Caco-2 (cell line): ENCODE data around the gene GALNT12. TPM values are rescaled to one million over a fixed set of nuclear protein-coding genes. Genes with fewer than 3 reads are reported as not detected.

ENCODE experiments used
- BruUV-seq: library from RNA; stranded (reverse); fragments of 400-500 nt; replicated peaks from 2 replicates; lab custom pipeline; 2021; lab: Mats Ljungman, UMichigan
- CTCF ChIA-PET: fragments of 300-600 bp; sonication (Branson Sonifier 250); formaldehyde crosslinking; loops from one replicate; lab custom pipeline; 2022; ENCODE audit warnings: antibody characterized with exemption; lab: Charles Lee
- POLR2A ChIA-PET: fragments of 300-600 bp; sonication (Branson Sonifier 250); formaldehyde crosslinking; loops from one replicate; lab custom pipeline; 2022; ENCODE audit warnings: antibody characterized with exemption; lab: Charles Lee
- DNase-seq, 2 experiments: peaks; one replicate each; pipeline versions ENCODE4 v3.0.0 to v3.0.0-alpha.2; 2020 to 2022
- H3K27me3 ChIP-seq: replicated peaks from 2 replicates; pipeline ENCODE4 v1.6.0; 2011; ENCODE audit warnings: low read length; ENCODE audit not compliant: control insufficient read depth, insufficient read depth
- H3K36me3 ChIP-seq: 2 replicates; pipeline ENCODE4 v1.5.1; 2011; ENCODE audit warnings: low read length; ENCODE audit not compliant: control insufficient read depth, insufficient read depth
- H3K4me1 ChIP-seq: fragments of 250-450 bp; sonication (Bioruptor Pico); 2 replicates; pipeline ENCODE4 v1.5.1; 2020; ENCODE audit warnings: mild to moderate bottlenecking
- H3K4me3 ChIP-seq: 2 replicates; pipeline ENCODE4 v1.5.1; 2011; ENCODE audit warnings: low read depth, mild to moderate bottlenecking, control low read depth, low read length
- H3K9me3 ChIP-seq: fragments of 250-450 bp; sonication (Bioruptor Pico); 2 replicates; pipeline ENCODE4 v1.5.1; 2020; ENCODE audit warnings: mild to moderate bottlenecking, moderate library complexity
- H3K27ac Mint-ChIP-seq: one replicate; pipeline ENCODE4 v1.8.0; 2022; ENCODE audit warnings: mixed read lengths; ENCODE audit not compliant: unreplicated experiment
- H3K27me3 Mint-ChIP-seq: one replicate; pipeline ENCODE4 v1.8.0; 2022; ENCODE audit warnings: mixed read lengths; ENCODE audit not compliant: insufficient read depth, unreplicated experiment
- H3K36me3 Mint-ChIP-seq: one replicate; pipeline ENCODE4 v1.8.0; 2022; ENCODE audit warnings: mild to moderate bottlenecking, mixed read lengths; ENCODE audit not compliant: insufficient read depth, unreplicated experiment
- H3K4me1 Mint-ChIP-seq: one replicate; pipeline ENCODE4 v1.8.0; 2022; ENCODE audit warnings: low read depth, mixed read lengths; ENCODE audit not compliant: unreplicated experiment
- H3K4me3 Mint-ChIP-seq: one replicate; pipeline ENCODE4 v1.8.0; 2022; ENCODE audit warnings: mild to moderate bottlenecking, moderate library complexity, mixed read lengths; ENCODE audit not compliant: unreplicated experiment
- H3K9me3 Mint-ChIP-seq: one replicate; pipeline ENCODE4 v1.8.0; 2022; ENCODE audit warnings: mixed read lengths; ENCODE audit not compliant: unreplicated experiment
- intact Hi-C: fragments of 100-400 bp; cut with micrococcal nuclease; formaldehyde crosslinking; loops from one replicate; pipeline ENCODE4 v1.10.0; 2022; ENCODE audit not compliant: unreplicated experiment
- total RNA-seq: library from RNA; stranded (reverse); gene quantifications from 2 replicates; pipeline ENCODE4 v1.2.3, GENCODE V29; 2022
- TF ChIP-seq, protein P1 (sequence below), 2 experiments: fragments of 200-600 bp in 1 of 2; IDR thresholded peaks; 1 replicate in 1 of 2; 2 replicates in 1 of 2; pipeline versions ENCODE4 v1.5.1 to v1.8.0; 2011 to 2022; ENCODE audit warnings: antibody characterized with exemption in 1 of 2, control low read depth in 1 of 2, inconsistent platforms in 1 of 2, low read depth in 1 of 2, low read length in 1 of 2, mild to moderate bottlenecking in 1 of 2, moderate library complexity in 1 of 2; ENCODE audit not compliant: insufficient read depth in 1 of 2, severe bottlenecking in 1 of 2, unreplicated experiment in 1 of 2

Gene GALNT12
- total RNA-seq, 1 experiment from 2014 or later, result 3.6 TPM

GRCh38 chr9:98883276-98883675 lies 75.8 kb downstream of the GALNT12 start:
- no peaks in the 10 kb centered on the region for H3K9me3 Mint-ChIP-seq
- no peaks in the 10 kb centered on the region for H3K36me3 Mint-ChIP-seq
- H3K27me3 ChIP-seq, result no peaks in the 10 kb centered on the region; the same call in 1 of the 2 replicates

GRCh38 chr9:98884849-98885248 lies 77.4 kb downstream of the GALNT12 start:
- no TSS peak for BruUV-seq
- CTCF ChIA-PET, result no interaction called here
- Mint-ChIP-seq H3K4me1 (no peaks in the 10 kb centered on the region), H3K9me3 (no peaks in the 10 kb centered on the region), H3K27ac (no peak overlapping the region), H3K27me3 (peaks cover 22% of the 10 kb centered on the region), H3K36me3 (no peaks in the 10 kb centered on the region), H3K4me3 (no peak overlapping the region)
- intact Hi-C loops, result no loop called here
- Histone ChIP-seq H3K36me3 (no peaks in the 10 kb centered on the region), H3K4me1 (no peaks in the 10 kb centered on the region), H3K4me3 (no peak overlapping the region), H3K9me3 (no peaks in the 10 kb centered on the region), H3K27me3 (no peaks in the 10 kb centered on the region; the same call in 1 of the 2 replicates)
- POLR2A ChIA-PET, result no interaction called here
- no peak for DNase-seq
- TF ChIP-seq, protein P1, sequence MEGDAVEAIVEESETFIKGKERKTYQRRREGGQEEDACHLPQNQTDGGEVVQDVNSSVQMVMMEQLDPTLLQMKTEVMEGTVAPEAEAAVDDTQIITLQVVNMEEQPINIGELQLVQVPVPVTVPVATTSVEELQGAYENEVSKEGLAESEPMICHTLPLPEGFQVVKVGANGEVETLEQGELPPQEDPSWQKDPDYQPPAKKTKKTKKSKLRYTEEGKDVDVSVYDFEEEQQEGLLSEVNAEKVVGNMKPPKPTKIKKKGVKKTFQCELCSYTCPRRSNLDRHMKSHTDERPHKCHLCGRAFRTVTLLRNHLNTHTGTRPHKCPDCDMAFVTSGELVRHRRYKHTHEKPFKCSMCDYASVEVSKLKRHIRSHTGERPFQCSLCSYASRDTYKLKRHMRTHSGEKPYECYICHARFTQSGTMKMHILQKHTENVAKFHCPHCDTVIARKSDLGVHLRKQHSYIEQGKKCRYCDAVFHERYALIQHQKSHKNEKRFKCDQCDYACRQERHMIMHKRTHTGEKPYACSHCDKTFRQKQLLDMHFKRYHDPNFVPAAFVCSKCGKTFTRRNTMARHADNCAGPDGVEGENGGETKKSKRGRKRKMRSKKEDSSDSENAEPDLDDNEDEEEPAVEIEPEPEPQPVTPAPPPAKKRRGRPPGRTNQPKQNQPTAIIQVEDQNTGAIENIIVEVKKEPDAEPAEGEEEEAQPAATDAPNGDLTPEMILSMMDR (IDR thresholded peaks at IDR 0.05; ENCODE audit: insufficient read depth in 1 of 2, low read depth in 1 of 2, low read length in 1 of 2, severe bottlenecking in 1 of 2, unreplicated experiment in 1 of 2), result no peak

More at GRCh38 chr9:98883276-98883675, 75.8 kb downstream of the GALNT12 start:
- ChIA-PET POLR2A (no interaction called here), CTCF (no interaction called here)
- intact Hi-C loops, result no loop called here
- no peak overlapping the region for H3K27ac Mint-ChIP-seq
- peaks cover 24% of the 10 kb centered on the region for H3K27me3 Mint-ChIP-seq
- H3K9me3 ChIP-seq, result no peaks in the 10 kb centered on the region
- no peak overlapping the region for H3K4me3 ChIP-seq
- no peak for DNase-seq
- H3K4me1 ChIP-seq, result no peaks in the 10 kb centered on the region
- no peaks in the 10 kb centered on the region for H3K36me3 ChIP-seq
- H3K4me1 Mint-ChIP-seq, result no peaks in the 10 kb centered on the region
- BruUV-seq, result no TSS peak
- H3K4me3 Mint-ChIP-seq, result no peak overlapping the region
- TF ChIP-seq, protein P1 (IDR thresholded peaks at IDR 0.05; ENCODE audit: insufficient read depth in 1 of 2, low read depth in 1 of 2, low read length in 1 of 2, severe bottlenecking in 1 of 2, unreplicated experiment in 1 of 2), result no peak

DNA sequence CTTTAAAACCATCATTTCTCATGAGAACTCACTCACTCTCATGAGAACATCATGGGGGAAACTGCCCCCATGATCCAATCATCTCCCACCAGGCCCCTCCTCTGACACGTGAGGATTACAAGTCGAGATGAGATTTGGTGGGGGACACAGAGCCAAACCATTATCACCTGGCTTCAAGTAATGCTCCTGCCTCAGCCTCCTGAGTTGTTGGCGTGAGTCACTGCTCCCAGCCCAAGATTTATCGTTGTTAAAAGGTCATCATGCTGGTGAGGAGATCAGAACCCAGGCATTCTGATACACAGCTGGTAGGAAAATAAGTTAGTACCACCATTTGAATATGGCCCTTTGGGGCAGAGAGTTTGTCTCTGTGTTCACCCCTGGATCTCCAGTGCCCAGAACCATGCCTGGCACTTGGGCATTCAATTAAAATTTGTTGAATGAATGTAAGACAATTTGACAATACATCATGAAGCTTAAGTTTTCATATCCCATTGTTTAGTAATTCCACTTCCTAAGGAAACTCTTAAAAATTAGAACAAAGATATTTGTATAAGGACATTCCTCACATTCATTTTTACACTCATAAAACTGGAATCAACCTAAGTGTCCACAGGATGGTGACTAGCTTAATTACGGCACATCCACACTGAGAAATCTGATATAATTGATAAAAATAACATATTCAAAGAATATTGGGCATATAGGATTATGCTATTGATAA lies 78.3 kb downstream of the GALNT12 start:
- no TSS peak for BruUV-seq
- intact Hi-C loops, result no loop called here
- CTCF ChIA-PET, result no interaction called here

More for the DNA sequence above, 78.3 kb downstream of the GALNT12 start:
- POLR2A ChIA-PET, result no interaction called here
- Mint-ChIP-seq H3K36me3 (no peaks in the 10 kb centered on the region), H3K4me3 (no peak overlapping the region), H3K4me1 (no peaks in the 10 kb centered on the region), H3K27me3 (peaks cover 26% of the 10 kb centered on the region), H3K9me3 (no peaks in the 10 kb centered on the region), H3K27ac (no peak overlapping the region)
- TF ChIP-seq, protein P1 (IDR thresholded peaks at IDR 0.05; ENCODE audit: insufficient read depth in 1 of 2, low read depth in 1 of 2, low read length in 1 of 2, severe bottlenecking in 1 of 2, unreplicated experiment in 1 of 2), result no peak
- Histone ChIP-seq H3K27me3 (no peaks in the 10 kb centered on the region; the same call in 1 of the 2 replicates), H3K4me1 (no peaks in the 10 kb centered on the region), H3K9me3 (no peaks in the 10 kb centered on the region), H3K36me3 (no peaks in the 10 kb centered on the region), H3K4me3 (no peak overlapping the region)
- no peak for DNase-seq
